ENCODE results near the gene FFAR4.

GRCh38 chr10:93573924-93574323 lies 7.5 kb downstream of the FFAR4 start:
- TF ChIP-seq CTCF (IDR thresholded peaks at IDR 0.05), result no peak
- TF ChIP-seq POLR2A (IDR thresholded peaks at IDR 0.05; ENCODE audit: low read depth), result no peak
- TF ChIP-seq POLR2AphosphoS5 (IDR thresholded peaks at IDR 0.05), result no peak

Data from esophagus muscularis mucosa (tissue), 3 donors.